Activated CD4-positive, alpha-beta T cell treated with anti-CD3 and anti-CD28 coated beads, Interleukin-2, amount 50 U/mL, for 16 hours (primary cell): ENCODE results near the gene IGHMBP2.
A peak's percentile ranks its signal among the peaks of the same experiment; 100 is the strongest.

Experiments
- DNase-seq: peaks from one replicate; pipeline ENCODE4 v3.0.0-alpha.2; 2020

Gene IGHMBP2

DNA sequence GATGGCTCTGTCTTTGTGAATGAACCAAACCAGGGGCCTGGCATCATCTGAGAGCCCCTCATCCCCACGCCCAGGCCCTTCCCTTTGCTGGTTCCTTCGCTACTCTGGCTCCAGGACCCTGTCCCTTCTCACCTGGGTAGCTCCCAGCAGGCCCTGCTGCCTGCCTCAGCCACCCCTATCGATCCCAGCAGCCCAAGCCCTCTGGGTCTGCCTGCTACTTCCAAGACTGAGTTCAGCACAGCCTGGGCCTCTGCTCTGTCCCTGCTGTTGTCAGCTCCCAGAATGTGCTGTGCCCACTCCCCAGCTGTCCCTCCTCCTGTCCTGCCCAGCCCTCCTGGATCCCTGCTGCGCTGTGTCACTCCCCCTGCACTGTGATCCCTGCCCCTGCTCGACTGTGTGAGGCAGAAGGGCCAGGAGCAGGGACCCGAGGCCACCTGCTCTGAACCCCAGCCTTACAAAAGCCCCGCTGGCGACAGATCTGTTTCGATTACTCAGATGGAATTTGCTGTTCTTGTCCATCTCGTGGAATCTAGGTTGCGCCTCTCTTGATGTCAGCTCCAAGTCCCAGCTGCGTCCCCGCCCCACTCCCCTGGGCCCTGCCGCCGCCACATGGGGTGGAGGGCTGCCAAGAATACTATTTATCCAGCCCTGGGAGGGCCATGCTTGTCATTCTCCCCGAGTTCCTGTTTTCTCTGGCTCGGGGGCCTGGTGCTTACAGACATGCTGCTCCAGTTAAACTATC is 13.0 kb upstream of the IGHMBP2 start:
- no peak for DNase-seq

DNA sequence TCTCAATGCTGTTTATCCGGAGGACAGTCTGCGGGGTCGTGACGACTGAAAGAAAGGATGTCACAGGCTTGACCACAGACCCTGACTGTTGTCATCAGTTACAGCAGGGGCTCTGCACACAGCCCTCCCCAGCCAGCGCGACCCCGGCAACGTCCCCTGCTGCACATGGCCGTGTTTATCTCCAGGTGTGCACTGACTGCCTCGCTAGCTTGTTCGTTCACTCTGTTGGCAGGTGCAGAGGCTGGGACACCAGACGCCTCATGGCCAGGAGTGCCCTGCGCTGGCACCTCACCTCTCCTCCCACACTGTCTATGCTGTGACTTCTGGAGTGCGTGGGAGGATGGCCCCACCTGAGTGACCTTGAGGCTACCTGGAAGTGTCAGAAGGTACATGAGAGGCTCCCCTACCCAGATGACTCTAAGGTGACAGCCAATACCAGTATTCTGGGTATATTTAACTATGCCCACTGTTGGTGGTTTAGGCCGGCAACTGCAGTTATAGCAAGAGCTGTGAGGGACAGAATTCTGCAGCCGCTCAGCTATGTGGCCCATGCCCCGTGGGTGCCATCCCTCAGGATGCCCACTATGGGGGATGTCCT is 12.2 kb upstream of the IGHMBP2 start:
- no peak for DNase-seq

DNA sequence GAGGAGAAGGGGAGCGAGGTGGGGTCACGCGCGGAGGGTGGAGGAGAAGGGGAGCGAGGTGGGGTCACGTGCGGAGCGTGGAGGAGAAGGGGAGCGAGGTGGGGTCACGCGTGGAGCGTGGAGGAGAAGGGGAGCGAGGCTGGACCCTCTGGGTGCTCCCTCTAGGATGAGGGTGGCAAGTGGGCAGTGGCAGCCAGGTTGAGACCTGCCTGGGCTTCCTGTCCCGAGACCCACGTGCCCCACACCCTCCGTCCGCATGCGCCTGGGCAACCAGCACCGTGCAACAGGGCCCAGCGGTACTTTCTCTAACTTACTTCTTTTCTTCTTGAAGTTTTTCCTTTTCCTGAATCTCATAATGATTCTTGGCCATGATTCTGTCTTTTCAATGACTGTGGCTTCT is 11.1 kb upstream of the IGHMBP2 start:
- no peak for DNase-seq

DNA sequence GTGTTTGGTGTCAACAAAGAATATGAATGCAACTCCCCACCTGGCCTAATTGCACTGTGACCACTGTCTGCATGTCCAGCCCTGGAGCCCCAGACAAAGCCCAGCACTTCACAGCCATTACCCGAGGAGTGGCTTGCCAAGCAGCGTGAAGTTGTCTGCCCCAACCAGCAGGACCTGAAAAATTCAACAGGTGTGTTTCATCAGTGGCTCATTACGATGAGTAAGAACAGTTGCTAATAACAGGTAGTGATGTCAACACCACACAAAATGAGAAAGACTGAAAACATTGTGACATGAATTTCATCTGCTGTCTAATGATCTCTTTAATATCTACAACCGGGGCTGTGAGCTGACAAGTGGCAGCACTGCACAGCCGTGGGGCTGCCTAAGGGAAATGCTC is 10.4 kb upstream of the IGHMBP2 start:
- no peak for DNase-seq

DNA sequence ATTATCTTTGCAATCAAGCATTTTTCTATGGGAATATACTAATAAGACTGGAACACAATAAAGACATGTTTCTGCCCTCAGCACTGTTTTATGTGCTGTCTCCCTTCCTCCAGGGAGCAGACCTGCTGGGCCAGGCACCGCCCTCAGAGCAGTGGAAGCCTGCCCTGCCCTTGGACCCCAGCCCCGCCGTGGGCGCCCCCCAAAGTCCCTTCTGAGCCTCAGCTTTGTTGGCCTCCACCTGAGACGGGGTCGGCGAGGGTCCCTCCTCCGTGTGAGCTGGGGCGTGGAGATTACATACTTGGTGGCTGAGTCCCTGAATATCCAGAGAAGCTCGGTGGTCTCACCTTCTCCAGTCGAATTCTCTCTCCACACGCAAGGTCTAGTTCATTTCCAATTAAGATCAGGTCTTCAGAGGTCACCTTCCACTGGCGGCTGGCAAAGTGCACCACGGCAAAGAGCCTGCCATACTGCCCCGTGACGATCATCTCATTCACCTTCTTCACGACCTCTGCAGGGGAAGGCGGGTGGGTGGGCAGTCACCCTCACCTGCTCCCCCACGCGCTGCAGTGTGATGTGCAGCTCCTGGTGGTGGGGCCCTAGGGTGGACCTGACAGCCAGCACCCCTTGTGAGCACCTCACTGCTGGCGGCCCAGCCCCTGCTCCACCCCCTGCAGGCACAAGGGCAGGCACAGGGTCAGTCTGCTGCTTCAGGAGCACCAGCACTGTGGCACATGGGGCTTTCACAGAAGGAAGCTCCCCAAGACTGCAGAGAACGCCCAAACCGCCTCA is 7.3 kb upstream of the IGHMBP2 start:
- no peak for DNase-seq

DNA sequence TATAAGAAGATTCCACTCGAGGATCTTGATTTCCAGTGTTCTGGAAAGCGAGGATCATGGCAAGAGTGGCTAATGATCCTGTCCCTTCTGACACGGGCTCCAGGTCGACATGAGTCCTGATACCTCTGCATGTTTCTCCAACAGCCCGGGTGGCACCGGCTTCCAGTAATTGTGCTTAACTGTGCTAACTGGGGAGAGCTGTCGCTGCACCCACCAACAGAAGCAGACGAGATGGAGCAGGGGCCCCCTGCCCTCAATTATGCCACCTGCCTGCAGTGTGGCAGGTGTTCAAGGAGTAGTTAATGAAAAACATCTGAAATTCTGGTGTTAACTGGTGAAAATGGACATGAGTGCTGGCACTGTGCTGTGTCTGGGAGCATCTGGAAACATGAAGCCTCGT is 6.2 kb upstream of the IGHMBP2 start:
- no peak for DNase-seq

DNA sequence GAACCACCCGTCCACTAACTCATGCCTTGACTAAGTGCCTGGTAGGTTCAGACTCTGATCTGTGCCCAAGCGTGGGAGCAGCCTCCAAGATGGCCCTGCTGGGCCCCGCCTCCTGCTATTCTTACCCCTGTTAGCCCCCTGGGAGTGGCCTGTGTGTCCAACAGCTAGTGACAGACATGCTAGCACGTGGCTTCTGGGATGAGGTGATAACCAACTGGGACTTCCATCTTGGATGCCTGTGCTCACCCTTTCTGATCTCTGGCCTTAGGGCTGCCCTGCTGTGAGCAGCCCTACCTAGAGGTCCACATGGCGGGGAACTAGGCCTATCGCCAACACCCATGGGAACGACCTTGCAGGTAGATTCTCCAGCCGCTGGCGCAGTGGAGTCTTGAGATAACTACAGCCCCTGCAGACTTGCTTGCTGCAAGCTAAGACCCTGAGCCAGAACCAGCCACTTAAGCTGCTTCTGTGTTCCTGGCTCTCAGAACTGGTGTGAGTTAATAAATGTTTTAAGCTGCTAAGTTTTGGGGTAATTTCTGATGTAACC is 2.8 kb upstream of the IGHMBP2 start:
- no peak for DNase-seq

DNA sequence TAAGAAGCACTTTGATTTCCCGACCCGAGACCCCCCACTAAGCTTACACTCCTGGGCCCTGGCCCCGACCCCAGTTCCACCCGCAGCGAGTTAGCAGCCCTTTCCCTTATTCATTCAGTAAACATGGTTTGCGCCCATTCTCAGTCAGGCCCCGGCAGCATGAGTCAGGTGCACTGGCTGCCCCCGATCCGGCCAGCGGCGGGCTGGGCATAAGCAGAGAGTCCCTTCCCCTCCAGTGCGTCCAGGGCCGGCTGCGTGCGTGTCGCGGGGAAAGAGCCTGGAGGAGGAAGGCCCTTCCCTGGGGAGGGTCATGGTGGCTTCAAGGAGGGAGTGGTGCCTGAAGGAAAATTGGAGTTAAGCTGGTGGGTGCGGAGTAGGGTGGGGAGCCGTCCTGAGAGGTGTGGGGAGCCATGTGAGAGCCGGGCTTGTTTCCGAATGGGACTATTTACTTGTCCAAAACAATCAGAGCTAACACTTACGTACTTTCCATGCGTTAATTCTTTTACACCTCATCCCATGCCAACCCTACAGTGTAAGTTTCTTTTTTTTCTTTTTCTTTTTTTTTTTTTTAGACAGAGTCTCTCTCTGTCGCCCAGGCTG is 657 bp downstream of the IGHMBP2 start:
- DNase-seq, result peak; percentile 3

DNA sequence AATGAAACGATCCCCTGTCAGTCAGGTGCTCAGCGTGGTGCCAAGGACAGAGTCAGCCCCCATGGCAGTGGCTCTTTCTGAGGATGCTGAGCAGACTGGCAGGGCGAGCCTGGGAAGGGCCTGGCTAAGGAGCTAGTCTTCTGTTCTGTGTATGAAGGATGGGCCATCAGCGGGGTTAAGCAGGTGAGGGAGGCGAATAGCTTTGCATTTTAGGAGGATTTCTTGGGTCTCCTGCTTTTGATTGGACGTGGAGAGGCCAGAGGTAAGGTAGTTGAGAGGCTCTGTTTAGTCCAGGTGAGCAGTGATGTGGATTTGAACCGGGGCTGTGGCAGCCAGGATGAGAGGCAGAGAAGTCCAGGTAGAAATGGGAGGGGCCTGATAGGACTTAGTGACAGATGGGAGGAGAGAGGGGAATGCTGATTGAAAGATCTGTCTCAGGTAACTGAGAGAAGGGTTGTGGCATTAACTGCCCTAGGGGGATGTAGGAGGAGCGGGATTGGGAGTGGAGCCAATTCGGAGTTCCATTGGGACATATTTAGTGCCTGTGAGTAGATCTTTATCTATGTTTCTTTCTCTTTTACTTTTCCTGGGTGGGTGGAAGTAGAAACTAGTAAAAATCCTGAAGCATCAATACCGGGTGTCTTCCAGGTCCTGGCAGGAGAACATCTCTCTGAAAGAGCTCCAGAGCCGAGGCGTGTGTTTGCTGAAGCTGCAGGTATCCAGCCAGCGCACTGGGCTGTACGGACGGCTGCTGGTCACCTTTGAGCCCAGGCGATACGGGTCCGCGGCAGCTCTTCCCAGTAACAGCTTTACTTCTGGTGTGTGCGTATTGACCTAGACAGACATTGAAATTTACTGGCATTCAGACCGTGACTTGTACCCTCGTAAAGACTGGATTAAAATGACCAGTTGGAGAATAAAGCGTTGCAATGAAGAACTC is 2.0 kb downstream of the IGHMBP2 start:
- no peak for DNase-seq

DNA sequence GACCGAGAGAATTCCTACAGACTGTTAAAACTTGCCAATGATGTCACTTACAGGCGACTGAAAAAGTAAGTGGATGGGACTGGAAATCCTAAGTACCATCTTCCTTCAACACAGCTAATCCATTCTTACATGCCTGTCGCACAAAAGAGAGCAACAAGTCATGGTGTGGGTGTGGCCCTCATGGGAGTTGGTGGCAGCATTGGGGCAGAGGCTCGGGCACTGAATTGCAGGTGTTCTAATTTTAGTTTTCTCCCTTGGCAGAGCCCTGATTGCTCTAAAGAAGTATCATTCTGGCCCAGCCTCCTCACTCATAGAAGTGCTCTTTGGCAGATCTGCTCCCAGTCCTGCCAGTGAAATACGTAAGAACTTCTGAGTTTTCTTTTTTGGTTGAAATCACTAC is 4.6 kb downstream of the IGHMBP2 start:
- DNase-seq, result no peak

DNA sequence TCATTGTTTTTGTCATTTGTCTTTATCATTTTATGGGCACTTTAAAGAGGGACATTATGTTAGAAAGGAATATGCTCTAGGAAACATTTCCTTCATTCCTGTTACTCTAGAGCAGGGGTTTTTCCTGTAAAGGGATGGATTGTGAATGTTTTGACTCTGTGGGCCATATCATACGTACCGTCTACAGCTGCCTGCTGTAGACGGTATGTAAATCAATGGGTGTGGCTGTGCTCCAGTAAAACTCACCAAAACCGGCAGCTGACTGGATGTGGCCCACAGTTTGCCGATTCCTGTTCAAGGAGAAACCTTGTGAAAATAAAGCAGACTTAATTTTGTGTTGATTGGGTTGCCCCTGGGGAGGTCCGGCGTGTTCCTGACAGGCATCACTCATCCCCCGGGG is 7.3 kb downstream of the IGHMBP2 start:
- no peak for DNase-seq

DNA sequence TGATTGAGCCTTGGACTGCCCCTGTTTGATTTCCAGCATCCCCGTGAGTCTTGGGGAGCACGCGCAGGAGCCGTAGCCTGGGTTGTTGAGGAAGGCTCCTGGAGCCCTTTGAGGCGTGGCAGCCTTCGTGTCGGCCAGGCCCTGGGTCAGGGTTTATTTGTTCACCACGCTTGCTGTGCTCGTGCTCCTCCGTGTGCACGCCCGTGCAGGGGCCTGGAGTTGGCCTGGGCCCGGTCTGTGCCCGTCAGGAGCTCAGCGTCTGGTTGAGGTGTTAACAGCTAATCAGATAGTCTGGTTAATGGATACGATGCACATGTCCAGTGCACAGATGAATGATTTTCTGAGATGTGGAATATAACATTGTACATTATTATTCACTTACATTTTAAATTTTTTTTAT is 8.0 kb downstream of the IGHMBP2 start:
- no peak for DNase-seq

DNA sequence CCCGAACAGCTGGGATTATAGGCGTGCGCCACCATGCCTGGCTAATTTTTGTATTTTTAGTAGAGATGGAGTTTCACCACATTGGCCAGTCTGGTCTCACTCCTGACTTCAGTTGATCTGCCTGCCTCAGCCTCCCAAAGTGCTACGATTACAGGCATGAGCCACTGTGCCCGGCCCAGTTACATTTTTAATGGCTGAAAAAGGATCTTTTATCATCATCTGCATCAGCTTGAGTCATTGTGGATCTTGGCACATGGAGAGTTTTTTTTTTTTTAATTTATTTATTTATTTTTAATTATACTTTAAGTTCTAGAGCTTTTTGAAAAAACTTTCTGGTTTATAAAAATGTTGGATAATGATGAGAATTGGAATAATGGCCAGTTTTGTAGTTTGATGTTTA is 8.6 kb downstream of the IGHMBP2 start:
- DNase-seq, result no peak

DNA sequence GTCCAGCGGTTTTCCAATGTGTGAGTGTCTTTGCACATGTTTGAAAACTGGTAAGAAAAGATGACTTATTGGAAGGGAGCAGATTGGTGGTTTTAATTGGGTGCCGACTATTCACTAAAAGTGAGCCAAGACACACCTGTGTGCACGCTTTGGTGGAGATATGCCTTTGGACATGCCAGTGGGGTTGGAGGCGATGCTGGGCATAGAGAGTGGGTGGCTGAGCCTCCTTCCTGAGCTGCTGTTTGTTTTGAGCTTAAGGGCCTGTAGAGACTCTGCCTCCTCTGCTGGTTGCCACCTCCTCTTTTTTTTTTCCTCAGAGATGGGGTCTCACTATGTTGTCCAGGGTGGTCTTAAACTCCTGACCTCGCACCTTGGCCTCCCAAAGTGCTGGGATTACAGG is 9.5 kb downstream of the IGHMBP2 start:
- no peak for DNase-seq

DNA sequence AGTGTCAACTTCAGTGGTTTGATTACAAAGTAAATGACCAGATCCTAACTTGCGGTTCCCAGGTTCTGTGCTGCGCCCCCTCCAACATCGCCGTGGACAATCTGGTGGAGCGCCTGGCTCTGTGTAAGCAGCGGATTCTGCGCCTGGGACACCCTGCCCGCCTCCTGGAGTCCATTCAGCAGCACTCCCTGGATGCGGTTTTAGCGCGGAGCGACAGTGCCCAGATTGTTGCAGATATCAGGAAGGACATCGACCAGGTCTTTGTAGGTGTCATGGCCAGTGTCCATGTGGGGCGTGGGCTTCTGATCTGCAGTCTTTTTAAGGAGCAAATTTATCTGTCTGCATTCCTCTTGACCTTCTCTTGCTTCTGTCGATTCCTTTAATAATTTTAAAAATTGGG is 11.1 kb downstream of the IGHMBP2 start:
- DNase-seq, result no peak

DNA sequence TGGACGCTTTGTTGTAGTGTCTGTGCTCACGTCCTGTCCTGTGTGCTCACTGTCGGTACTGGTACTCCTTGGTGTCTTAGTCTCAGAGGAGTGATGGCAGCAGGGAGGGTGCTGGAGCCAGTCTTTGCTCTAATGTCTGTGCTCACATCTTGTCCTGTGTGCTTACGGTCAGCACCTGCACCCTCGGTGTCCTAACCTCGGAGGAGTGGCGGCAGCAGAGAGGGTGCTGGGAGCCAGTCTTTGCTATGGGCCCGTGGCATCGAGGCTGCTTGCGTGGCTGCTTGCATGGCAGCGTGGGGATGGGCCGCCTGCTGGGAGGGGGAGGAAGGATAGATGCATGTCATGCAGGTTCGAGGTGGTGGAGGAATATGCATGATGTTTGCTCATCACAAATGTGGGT is 12.7 kb downstream of the IGHMBP2 start:
- no peak for DNase-seq

DNA sequence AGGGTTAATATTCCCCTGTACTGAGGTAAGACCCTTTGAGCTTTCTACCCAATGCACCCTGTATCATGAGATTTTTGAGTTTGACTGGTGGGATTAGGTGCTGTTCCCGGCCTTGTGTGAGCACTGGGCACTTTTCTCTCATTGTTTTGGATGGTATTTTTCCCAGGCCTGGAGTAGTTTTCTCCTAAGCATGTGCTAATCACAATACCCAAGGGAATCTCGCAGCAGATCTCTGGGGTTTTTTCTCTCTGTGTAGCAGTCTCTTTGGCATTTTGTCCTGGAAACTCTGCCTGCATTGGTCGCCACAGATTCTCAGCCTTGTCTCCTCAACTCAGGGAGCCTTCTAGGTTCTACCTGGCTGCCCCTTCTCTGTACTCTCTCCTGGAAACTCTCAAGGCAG is 19.9 kb downstream of the IGHMBP2 start:
- no peak for DNase-seq

DNA sequence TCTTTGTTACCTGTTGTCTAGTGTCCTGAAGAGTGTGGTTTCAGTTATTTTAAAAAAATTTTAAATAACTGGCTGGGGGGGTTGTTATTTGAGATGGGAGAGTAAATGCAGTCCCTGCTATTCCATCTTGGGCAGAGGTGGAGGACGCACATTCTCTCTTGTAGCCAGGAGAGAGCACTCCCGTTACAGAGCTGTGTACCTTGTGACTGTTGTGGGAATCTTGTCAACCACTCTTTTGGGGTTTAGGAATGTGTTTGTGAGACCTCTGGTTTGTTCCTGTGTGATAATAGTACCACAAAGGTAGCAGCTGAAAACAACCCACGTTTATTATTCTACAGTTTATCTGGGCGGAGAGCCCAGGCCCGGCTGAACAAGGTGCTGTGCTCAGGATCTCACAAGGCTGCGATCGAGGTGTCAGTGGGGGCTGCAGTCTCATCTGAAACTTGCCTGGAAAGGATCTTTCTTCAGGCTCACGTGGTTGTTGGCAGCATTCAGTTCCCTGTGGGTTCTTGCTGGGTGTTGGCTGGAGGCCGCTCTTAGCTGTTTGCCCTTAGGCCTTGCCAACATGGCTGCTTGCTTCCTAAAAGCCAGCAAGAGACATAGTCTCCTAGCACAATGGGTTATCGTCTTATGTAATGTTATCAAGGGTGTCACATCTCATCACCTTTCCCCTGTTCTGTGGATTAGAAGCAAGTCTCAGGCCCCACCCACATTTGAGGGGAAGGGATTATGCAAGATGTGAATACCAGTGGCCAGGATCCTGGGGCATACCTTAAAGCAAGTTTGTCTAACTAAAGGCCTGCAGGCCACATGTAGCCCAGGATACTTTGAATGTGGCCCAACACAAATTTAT is 20.6 kb downstream of the IGHMBP2 start:
- DNase-seq, result no peak

DNA sequence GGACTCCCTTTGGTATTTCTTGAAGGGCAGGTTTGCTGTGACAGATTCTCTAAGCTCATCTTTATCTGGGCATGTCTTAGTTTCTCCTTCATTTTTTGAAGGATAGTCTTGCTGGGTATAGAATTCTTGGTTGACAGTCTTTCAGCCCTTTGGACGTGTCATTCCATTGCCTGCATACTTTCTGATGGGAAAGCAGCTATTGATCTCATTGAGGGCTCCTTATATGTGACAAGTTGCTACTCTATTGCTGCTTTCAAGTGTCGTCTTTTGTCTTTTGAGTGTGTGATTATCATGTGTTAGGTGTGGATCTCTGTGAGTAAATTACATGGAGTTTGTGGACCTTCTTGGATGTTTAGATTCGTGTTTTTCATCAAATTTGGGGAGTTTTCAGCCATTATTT is 21.9 kb downstream of the IGHMBP2 start:
- DNase-seq, result no peak

DNA sequence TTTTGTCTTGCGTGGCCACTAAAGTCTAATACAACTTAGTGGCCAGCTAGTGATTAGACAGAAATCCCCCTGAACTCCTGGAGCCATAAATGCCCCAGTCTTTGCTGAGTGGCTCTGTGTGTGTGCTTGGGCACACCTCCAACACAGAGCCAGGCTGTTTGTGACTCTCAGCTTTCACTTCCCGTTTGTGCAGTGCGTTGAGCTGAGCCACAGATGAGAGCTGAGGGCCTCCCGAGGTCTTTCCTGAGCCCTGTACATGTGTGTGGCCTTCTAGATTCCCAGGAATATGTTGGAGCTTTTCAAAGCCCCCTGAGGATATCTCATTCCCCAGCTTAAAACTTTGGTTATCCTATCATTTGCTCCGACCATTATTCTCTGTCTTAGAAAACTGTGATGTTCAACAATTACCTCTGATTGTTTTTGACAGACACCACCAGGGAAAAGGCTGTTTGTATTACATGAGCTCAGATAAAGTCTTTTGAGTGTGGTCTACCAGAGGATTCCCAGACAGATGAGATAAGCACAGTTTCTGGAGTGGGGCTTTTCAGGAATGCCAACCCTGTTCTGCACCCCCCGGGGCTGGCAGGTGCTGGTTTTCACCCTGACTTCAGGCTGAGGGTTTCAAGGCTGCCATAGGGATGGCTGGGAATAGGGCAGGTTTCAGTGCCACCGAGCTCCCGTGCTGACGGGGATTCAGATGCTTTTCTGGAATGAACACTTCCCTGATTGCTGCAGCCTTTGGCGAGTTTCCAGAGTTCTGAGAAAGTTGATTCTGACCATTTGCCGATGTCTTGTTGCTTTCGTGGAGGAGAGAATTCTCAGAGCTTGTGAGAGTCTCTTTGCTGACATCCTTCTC is 23.8 kb downstream of the IGHMBP2 start:
- no peak for DNase-seq
